ENCODE measurements around the gene JAM3. TPM values are rescaled to one million over a fixed set of nuclear protein-coding genes. Genes with fewer than 3 reads are reported as not detected.

The JAM3 gene
- total RNA-seq, 1 experiment from 2014 or later: 36.5 TPM

DNA sequence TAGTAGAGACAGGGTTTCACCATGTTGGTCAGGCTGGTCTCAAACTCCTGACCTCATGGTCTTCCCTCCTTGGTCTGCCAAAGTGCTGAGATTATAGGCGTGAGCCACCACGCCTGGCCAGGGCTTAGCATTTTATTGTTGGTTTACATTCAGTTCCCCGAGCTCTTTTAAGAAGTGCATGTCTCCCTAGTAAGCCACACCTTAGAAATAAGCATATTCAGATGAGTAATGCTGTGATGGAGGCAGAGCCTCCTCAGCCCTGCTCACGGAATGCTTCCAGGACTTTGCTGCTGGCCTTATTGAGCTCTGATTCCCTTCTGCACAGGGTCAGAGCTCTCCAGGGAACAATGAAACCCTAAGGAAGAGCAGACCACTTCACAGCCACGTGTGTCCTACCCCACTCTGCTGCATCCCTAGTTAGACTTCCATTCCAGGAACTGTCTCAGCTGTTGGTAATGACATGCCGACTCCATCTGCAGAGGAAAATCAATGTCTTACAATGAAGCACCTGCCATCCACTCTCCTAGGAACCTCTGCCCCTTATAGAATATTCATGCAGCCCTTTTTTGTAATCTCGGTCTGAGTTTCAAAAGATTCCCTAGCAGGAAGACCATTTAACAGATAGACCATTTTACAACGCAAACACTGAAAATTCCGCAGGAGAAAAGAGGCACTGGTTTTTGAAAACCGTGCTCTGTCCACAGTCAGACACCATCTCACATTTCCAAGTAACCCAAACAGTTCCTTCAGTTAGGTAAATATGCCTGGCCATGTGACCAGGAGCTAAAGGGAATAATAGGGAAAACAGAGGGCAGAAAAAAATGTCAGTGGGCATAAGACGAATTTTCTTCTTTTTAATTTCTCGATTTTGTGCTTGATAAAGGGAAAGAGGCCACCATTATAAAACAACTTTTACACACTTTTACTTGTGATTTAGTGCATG is 1.7 kb upstream of the JAM3 start:
- Histone ChIP-seq H4K20me1 (ENCODE audit: control insufficient read depth, insufficient read depth, insufficient read length) (no peaks in the 10 kb centered on the region), H2BK5ac (ENCODE audit: insufficient read length, low read length) (no peak overlapping the region), H3K18ac (ENCODE audit: insufficient read length, low read depth, low read length) (no peak overlapping the region), H3K79me2 (ENCODE audit: insufficient read depth, low read length) (no peaks in the 10 kb centered on the region), H3K27me3 (ENCODE audit: insufficient read depth, low read length) (no peaks in the 10 kb centered on the region; the same call in 1 of the 2 replicates), H4K5ac (ENCODE audit: insufficient read length, low read depth, low read length) (no peak overlapping the region), H3K27ac (ENCODE audit: insufficient read length, low read depth, low read length) (no peak overlapping the region), H3K9me3 (ENCODE audit: control insufficient read depth, low read depth, low read length) (no peaks in the 10 kb centered on the region), H3K23ac (ENCODE audit: insufficient read length, low read depth, low read length) (no peak overlapping the region), H3K56ac (ENCODE audit: insufficient read length, low read depth, low read length) (no peak overlapping the region), H2AK5ac (ENCODE audit: insufficient read length, low read length) (no peak overlapping the region), H3K4ac (ENCODE audit: low read depth, low read length) (no peak overlapping the region), H3T11ph (ENCODE audit: low read length) (no peak overlapping the region), H2BK15ac (ENCODE audit: low read depth, low read length) (no peak overlapping the region), H4K8ac (replicated peaks; ENCODE audit: insufficient read length, low read depth, low read length) (no peak overlapping the region), H2BK12ac (ENCODE audit: insufficient read length, low read depth, low read length) (no peak overlapping the region), H2BK20ac (ENCODE audit: low read depth, low read length, poor library complexity, severe bottlenecking) (no peak overlapping the region), H2AFZ (ENCODE audit: low read length) (no peak overlapping the region), H3K23me2 (ENCODE audit: insufficient read length, low read depth, low read length, poor library complexity, severe bottlenecking) (no peaks in the 10 kb centered on the region), H3K9ac (ENCODE audit: extremely low read depth, insufficient read length, low read length) (no peak overlapping the region), H2BK120ac (ENCODE audit: low read depth, low read length, poor library complexity, severe bottlenecking) (no peak overlapping the region), H4K91ac (ENCODE audit: insufficient read length, low read depth, low read length) (no peak overlapping the region), H3K4me1 (ENCODE audit: insufficient read depth, low read length) (no peaks in the 10 kb centered on the region; the same call in 1 of the 2 replicates), H3K14ac (ENCODE audit: insufficient read depth, low read length) (no peak overlapping the region), H3K79me1 (ENCODE audit: insufficient read depth, low read depth, low read length, poor library complexity, severe bottlenecking) (no peaks in the 10 kb centered on the region), H3K4me2 (ENCODE audit: insufficient read depth, insufficient read length, low read length) (no peak overlapping the region)
- Mint-ChIP-seq H3K4me3 (no peak overlapping the region), H3K9me3 (no peaks in the 10 kb centered on the region), H3K36me3 (ENCODE audit: insufficient read depth in 1 of 3, low read depth in 3 of 3) (0 out of 7 replicates have a peak, but pooled peaks cover 0 to 2% (median 0%) of the 10 kb centered on the region in 3 experiments), H3K27ac (no peak overlapping the region), H3K4me1 (peaks cover 18 to 36% of the 10 kb centered on the region in 2 experiments), H3K27me3 (ENCODE audit: low read depth) (peaks cover 30% of the 10 kb centered on the region)
- TF ChIP-seq, protein P1, sequence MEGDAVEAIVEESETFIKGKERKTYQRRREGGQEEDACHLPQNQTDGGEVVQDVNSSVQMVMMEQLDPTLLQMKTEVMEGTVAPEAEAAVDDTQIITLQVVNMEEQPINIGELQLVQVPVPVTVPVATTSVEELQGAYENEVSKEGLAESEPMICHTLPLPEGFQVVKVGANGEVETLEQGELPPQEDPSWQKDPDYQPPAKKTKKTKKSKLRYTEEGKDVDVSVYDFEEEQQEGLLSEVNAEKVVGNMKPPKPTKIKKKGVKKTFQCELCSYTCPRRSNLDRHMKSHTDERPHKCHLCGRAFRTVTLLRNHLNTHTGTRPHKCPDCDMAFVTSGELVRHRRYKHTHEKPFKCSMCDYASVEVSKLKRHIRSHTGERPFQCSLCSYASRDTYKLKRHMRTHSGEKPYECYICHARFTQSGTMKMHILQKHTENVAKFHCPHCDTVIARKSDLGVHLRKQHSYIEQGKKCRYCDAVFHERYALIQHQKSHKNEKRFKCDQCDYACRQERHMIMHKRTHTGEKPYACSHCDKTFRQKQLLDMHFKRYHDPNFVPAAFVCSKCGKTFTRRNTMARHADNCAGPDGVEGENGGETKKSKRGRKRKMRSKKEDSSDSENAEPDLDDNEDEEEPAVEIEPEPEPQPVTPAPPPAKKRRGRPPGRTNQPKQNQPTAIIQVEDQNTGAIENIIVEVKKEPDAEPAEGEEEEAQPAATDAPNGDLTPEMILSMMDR (conservative IDR thresholded peaks at IDR 0.05): no peak
- no peak for DNase-seq
- WGBS (ENCODE audit: extremely low coverage, insufficient read length, low lambda C conversion rate): no CpG with 5 or more reads among the region's 12 CpGs

Measured in H9 (cell line).